ENCODE results near the gene JMJD6. TPM values are rescaled to one million over a fixed set of nuclear protein-coding genes. Genes with fewer than 3 reads are reported as not detected.
A peak's percentile ranks its signal among the peaks of the same experiment; 100 is the strongest.

JMJD6 gene
- total RNA-seq, 2 experiments from 2014 or later = 39.9 to 71.2 TPM

GRCh38 chr17:76734080-76734840, 7.9 kb upstream of the JMJD6 start:
- peaks cover 60% of the 10 kb centered on the region for H3K4me1 ChIP-seq (ENCODE audit: insufficient read depth, low read length, poor library complexity, severe bottlenecking)
- DNase-seq (ENCODE audit: low spot score) = peak; percentile 57
- no TSS peak for BruUV-seq (replicated peaks)
- peaks cover 89% of the 10 kb centered on the region for H3K79me2 ChIP-seq (ENCODE audit: insufficient read depth, low read depth, low read length)
- peak overlapping the region; percentile 96 for H3K4me2 ChIP-seq (ENCODE audit: low read length)
- ChIA-PET POLR2A (interaction anchor here (0.6 to 1.9 kb wide), 4 partner anchors 8 to 136 kb away, joined by 3 to 7 read pairs (median 4); partner anchors contain the start of genes JMJD6 and METTL23), CTCF (ENCODE audit: unreplicated experiment) (no interaction called here)
- H3K9me3 ChIP-seq (ENCODE audit: low read length) = no peaks in the 10 kb centered on the region
- H3K27ac ChIP-seq (ENCODE audit: low read depth, low read length, poor library complexity, severe bottlenecking) = peak overlapping the region; percentile 92
- no peak for TF ChIP-seq EZH2phosphoT487 (IDR thresholded peaks at IDR 0.05; ENCODE audit: borderline replicate concordance, low read depth, low read length)
- TF ChIP-seq CTCF (conservative IDR thresholded peaks at IDR 0.05; ENCODE audit: low read length) = no peak
- H3K36me3 ChIP-seq (ENCODE audit: insufficient read depth, low read length) = peaks cover 76% of the 10 kb centered on the region
- H3K4me3 ChIP-seq (ENCODE audit: low read depth, low read length, poor library complexity, severe bottlenecking) = peak overlapping the region; percentile 77
- intact Hi-C loops (cut with micrococcal nuclease; ENCODE audit: unreplicated experiment) = loop anchor here (10.0 kb wide), 2 partner anchors 711 to 1069 kb away; partner anchors contain the start of genes RECQL5 and SAP30BP
- peaks cover 36% of the 10 kb centered on the region for H4K20me1 ChIP-seq (ENCODE audit: insufficient read depth, low read length)
- H3K9me2 ChIP-seq (ENCODE audit: insufficient read depth, low read length) = no peaks in the 10 kb centered on the region
- H2AFZ ChIP-seq (ENCODE audit: low read length) = no peak overlapping the region

GRCh38 chr17:76733618-76733957, 7.2 kb upstream of the JMJD6 start:
- intact Hi-C loops (cut with micrococcal nuclease; ENCODE audit: unreplicated experiment) = loop anchor here (10.0 kb wide), 2 partner anchors 711 to 1069 kb away; partner anchors contain the start of genes RECQL5 and SAP30BP
- Histone ChIP-seq H3K4me1 (ENCODE audit: insufficient read depth, low read length, poor library complexity, severe bottlenecking) (peaks cover 61% of the 10 kb centered on the region), H3K4me3 (ENCODE audit: low read depth, low read length, poor library complexity, severe bottlenecking) (peak overlapping the region; percentile 77), H2AFZ (ENCODE audit: low read length) (no peak overlapping the region), H3K9me3 (ENCODE audit: low read length) (no peaks in the 10 kb centered on the region), H3K4me2 (ENCODE audit: low read length) (peak overlapping the region; percentile 96), H3K79me2 (ENCODE audit: insufficient read depth, low read depth, low read length) (peaks cover 89% of the 10 kb centered on the region), H3K27ac (ENCODE audit: low read depth, low read length, poor library complexity, severe bottlenecking) (peak overlapping the region; percentile 92), H3K36me3 (ENCODE audit: insufficient read depth, low read length) (peaks cover 78% of the 10 kb centered on the region), H4K20me1 (ENCODE audit: insufficient read depth, low read length) (peaks cover 36% of the 10 kb centered on the region), H3K9me2 (ENCODE audit: insufficient read depth, low read length) (no peaks in the 10 kb centered on the region)
- ChIA-PET CTCF (ENCODE audit: unreplicated experiment) (no interaction called here), POLR2A (interaction anchor here (0.8 to 1.0 kb wide), 2 partner anchors 46 to 50 kb away, joined by 3 to 5 read pairs; no protein-coding TSS in a partner anchor)
- no peak for DNase-seq (ENCODE audit: low spot score)
- no peak for TF ChIP-seq EZH2phosphoT487 (IDR thresholded peaks at IDR 0.05; ENCODE audit: borderline replicate concordance, low read depth, low read length)
- TF ChIP-seq CTCF (conservative IDR thresholded peaks at IDR 0.05; ENCODE audit: low read length) = no peak
- BruUV-seq (replicated peaks) = no TSS peak
